H1 (cell line): ENCODE data around the gene ARHGDIG. TPM values are rescaled to one million over a fixed set of nuclear protein-coding genes. Genes with fewer than 3 reads are reported as not detected.

ENCODE experiments used
- CTCF ChIA-PET: fragments of 300-600 bp; sonication (Branson Sonifier 250); formaldehyde crosslinking; loops from one replicate; lab custom pipeline; 2021; ENCODE audit not compliant: partially characterized antibody; lab: Charles Lee
- POLR2A ChIA-PET: fragments of 300-600 bp; sonication (Branson Sonifier 250); formaldehyde crosslinking; loops from one replicate; lab custom pipeline; 2021; ENCODE audit warnings: inconsistent platforms; ENCODE audit not compliant: partially characterized antibody; lab: Charles Lee
- DNase-seq, 2 experiments: peaks; one replicate each; pipeline versions ENCODE4 v3.0.0 to v3.0.0-alpha.2; 2010 to 2022; ENCODE audit warnings: low spot score in 2 of 2, low read depth in 1 of 2, mixed read lengths in 1 of 2
- FAIRE-seq: peaks from 2 replicates; lab custom pipeline; 2011; peaks lifted over from hg19 to GRCh38; lab: Jason Lieb, UNC
- H2AFZ ChIP-seq: 2 replicates; pipeline ENCODE4 v1.8.1; 2012; ENCODE audit warnings: low read length, inconsistent platforms
- H2AK5ac ChIP-seq: 2 replicates; pipeline ENCODE4 v1.6.1; 2013; ENCODE audit warnings: low read depth, low read length
- H2BK120ac ChIP-seq: replicated peaks from 2 replicates; pipeline ENCODE3; 2013; ENCODE audit warnings: low read depth, low read length, inconsistent platforms
- H2BK12ac ChIP-seq: 2 replicates; pipeline ENCODE4 v1.6.1; 2013; ENCODE audit warnings: low read depth, low read length
- H2BK15ac ChIP-seq: 2 replicates; pipeline ENCODE4 v1.6.1; 2013; ENCODE audit warnings: low read length
- H2BK20ac ChIP-seq: 2 replicates; pipeline ENCODE4 v1.6.1; 2013; ENCODE audit warnings: low read length
- H2BK5ac ChIP-seq: 2 replicates; pipeline ENCODE4 v1.6.1; 2013; ENCODE audit warnings: low read depth, low read length
- H3K14ac ChIP-seq: 2 replicates; pipeline ENCODE4 v1.6.1; 2013; ENCODE audit warnings: inconsistent platforms; ENCODE audit not compliant: insufficient read length
- H3K18ac ChIP-seq: 2 replicates; pipeline ENCODE4 v1.6.1; 2013; ENCODE audit warnings: low read length; ENCODE audit errors: extremely low read depth
- H3K23ac ChIP-seq: 2 replicates; pipeline ENCODE4 v1.6.1; 2013; ENCODE audit warnings: inconsistent platforms; ENCODE audit not compliant: insufficient read length
- H3K23me2 ChIP-seq: 2 replicates; pipeline ENCODE4 v1.6.1; 2013; ENCODE audit warnings: low read depth, low read length
- H3K27ac ChIP-seq: 2 replicates; pipeline ENCODE4 v1.6.1; 2011; ENCODE audit warnings: low read depth, low read length, inconsistent platforms
- H3K27me3 ChIP-seq, 4 experiments: replicated peaks in 1 of 4; 1 replicate in 1 of 4; 2 replicates in 3 of 4; pipeline versions ENCODE4 v1.6.1 to v1.8.1; 2011 to 2013; ENCODE audit warnings: low read length in 3 of 4, mild to moderate bottlenecking in 3 of 4, inconsistent platforms in 2 of 4, mixed read lengths in 2 of 4, moderate library complexity in 1 of 4; ENCODE audit not compliant: control insufficient read depth in 3 of 4, insufficient read depth in 3 of 4; ENCODE audit errors: extremely low read depth in 1 of 4
- H3K36me3 ChIP-seq, 4 experiments: 2 replicates each; pipeline versions ENCODE4 v1.6.1 to v1.8.1; 2011 to 2013; ENCODE audit warnings: mild to moderate bottlenecking in 4 of 4, low read length in 3 of 4, moderate library complexity in 2 of 4, control low read depth in 1 of 4, inconsistent platforms in 1 of 4; ENCODE audit not compliant: insufficient read depth in 4 of 4, control insufficient read depth in 2 of 4
- H3K4ac ChIP-seq: replicated peaks from 2 replicates; pipeline ENCODE3; 2013; ENCODE audit warnings: low read length, low read depth, mixed read lengths, inconsistent platforms; ENCODE audit not compliant: insufficient read length
- H3K4me1 ChIP-seq, 4 experiments: replicated peaks in 1 of 4; 1 replicate in 1 of 4; 2 replicates in 3 of 4; pipeline versions ENCODE4 v1.6.1 to v1.8.1; 2011 to 2013; ENCODE audit warnings: low read length in 3 of 4, inconsistent platforms in 2 of 4, mixed read lengths in 1 of 4; ENCODE audit not compliant: insufficient read depth in 4 of 4, control insufficient read depth in 3 of 4
- H3K4me2 ChIP-seq, 2 experiments: 2 replicates each; pipeline versions ENCODE4 v1.6.1 to v1.8.1; 2011 to 2013; ENCODE audit warnings: low read depth in 2 of 2, low read length in 2 of 2, control low read depth in 1 of 2, inconsistent platforms in 1 of 2, mild to moderate bottlenecking in 1 of 2; ENCODE audit not compliant: insufficient read depth in 1 of 2
- H3K4me3 ChIP-seq, 4 experiments: fragments of 200-600, 300-600 bp in 1 of 4; sonication (generic), shearing (Covaris generic), sonication (Bioruptor Twin) in 1 of 4; 2 replicates each; pipeline versions ENCODE4 v1.5.1 to v1.8.1; 2011 to 2016; ENCODE audit warnings: low read length in 4 of 4, low read depth in 3 of 4, control low read depth in 2 of 4, inconsistent platforms in 2 of 4, mild to moderate bottlenecking in 2 of 4, mixed read lengths in 1 of 4, moderate library complexity in 1 of 4; ENCODE audit not compliant: insufficient read depth in 2 of 4; ENCODE audit errors: extremely low read depth in 1 of 4
- H3K56ac ChIP-seq: replicated peaks from 2 replicates; pipeline ENCODE3; 2013; ENCODE audit warnings: low read depth, mild to moderate bottlenecking, mixed read lengths, low read length, inconsistent platforms; ENCODE audit not compliant: insufficient read length
- H3K79me1 ChIP-seq: 2 replicates; pipeline ENCODE4 v1.6.1; 2013; ENCODE audit warnings: low read depth, low read length, control low read depth
- H3K79me2 ChIP-seq, 2 experiments: 2 replicates each; pipeline versions ENCODE4 v1.6.1 to v1.8.1; 2012 to 2013; ENCODE audit warnings: low read length in 2 of 2, mild to moderate bottlenecking in 2 of 2, inconsistent platforms in 1 of 2; ENCODE audit not compliant: insufficient read depth in 2 of 2, control insufficient read depth in 1 of 2
- H3K9ac ChIP-seq, 4 experiments: replicated peaks in 1 of 4; 1 replicate in 1 of 4; 2 replicates in 3 of 4; pipeline versions ENCODE4 v1.6.1 to v1.8.1; 2011 to 2013; ENCODE audit warnings: low read depth in 3 of 4, low read length in 3 of 4, control low read depth in 2 of 4, mild to moderate bottlenecking in 2 of 4, moderate library complexity in 2 of 4, inconsistent platforms in 1 of 4; ENCODE audit errors: extremely low read depth in 1 of 4
- H3K9me3 ChIP-seq, 2 experiments: 2 replicates each; pipeline versions ENCODE4 v1.6.1 to v1.8.1; 2012 to 2013; ENCODE audit warnings: mild to moderate bottlenecking in 2 of 2, moderate library complexity in 2 of 2, control low read depth in 1 of 2, inconsistent platforms in 1 of 2, low read depth in 1 of 2, low read length in 1 of 2, mixed read lengths in 1 of 2; ENCODE audit not compliant: insufficient read depth in 2 of 2
- H4K20me1 ChIP-seq, 2 experiments: replicated peaks in 1 of 2; 2 replicates each; pipeline versions ENCODE3 to v1.8.1; 2011 to 2013; ENCODE audit warnings: inconsistent platforms in 2 of 2, low read length in 2 of 2, mild to moderate bottlenecking in 1 of 2; ENCODE audit not compliant: insufficient read depth in 2 of 2, control insufficient read depth in 1 of 2
- H4K5ac ChIP-seq: 2 replicates; pipeline ENCODE4 v1.6.1; 2013; ENCODE audit warnings: low read length, low read depth, mixed read lengths, inconsistent platforms; ENCODE audit not compliant: insufficient read length
- H4K8ac ChIP-seq: 2 replicates; pipeline ENCODE4 v1.8.0; 2013; ENCODE audit warnings: mild to moderate bottlenecking, moderate library complexity, low read length, inconsistent platforms; ENCODE audit not compliant: insufficient read depth; ENCODE audit errors: extremely low read depth
- H4K91ac ChIP-seq: replicated peaks from 2 replicates; pipeline ENCODE3; 2013; ENCODE audit warnings: low read length, mixed read lengths, inconsistent platforms; ENCODE audit not compliant: insufficient read length
- BCL11A ChIP-seq, 2 experiments: IDR thresholded peaks; one replicate each; pipeline ENCODE4 v1.6.1; 2011; ENCODE audit warnings: low read depth in 2 of 2, low read length in 2 of 2, mild to moderate bottlenecking in 2 of 2
- CBX5 ChIP-seq: fragments of 300-800, 300-1000 bp; sonication (generic); IDR thresholded peaks from 2 replicates; pipeline ENCODE4 v1.7.1; 2016; ENCODE audit warnings: antibody characterized with exemption, low read length, low read depth
- KDM4A ChIP-seq: IDR thresholded peaks from one replicate; pipeline ENCODE4 v1.7.1; 2012; ENCODE audit warnings: low read depth, mild to moderate bottlenecking, moderate library complexity, low read length, inconsistent platforms; ENCODE audit not compliant: severe bottlenecking
- RBBP5 ChIP-seq: IDR thresholded peaks from 2 replicates; pipeline ENCODE4 v1.7.1; 2012; ENCODE audit warnings: low read depth, mild to moderate bottlenecking, inconsistent platforms, low read length, moderate library complexity, borderline replicate concordance
- SIRT6 ChIP-seq: IDR thresholded peaks from one replicate; pipeline ENCODE4 v1.7.1; 2012; ENCODE audit warnings: low read length, inconsistent platforms
- SIX5 ChIP-seq: IDR thresholded peaks from 2 replicates; pipeline ENCODE4 v1.6.1; 2011; ENCODE audit warnings: mild to moderate bottlenecking, low read depth, low read length
- SUZ12 ChIP-seq: fragments of 200-600 bp; sonication (generic); IDR thresholded peaks from 2 replicates; pipeline ENCODE4 v1.6.1; 2012; ENCODE audit warnings: mild to moderate bottlenecking, inconsistent platforms, low read length, moderate library complexity, mixed read lengths
- TEAD4 ChIP-seq: IDR thresholded peaks from 2 replicates; pipeline ENCODE4 v1.6.1; 2012; ENCODE audit warnings: low read depth, low read length, inconsistent platforms, mixed read lengths
- WGBS, 2 experiments: shearing (Covaris generic) in 1 of 2; methylation state at CpG; one replicate each; pipeline versions ENCODE4 v1.1.6 to v1.1.7; 2013 to 2015; ENCODE audit warnings: low lambda C conversion rate in 2 of 2, mixed read lengths in 2 of 2, inconsistent platforms in 1 of 2, low coverage in 1 of 2, missing lambda C conversion rate in 1 of 2; ENCODE audit not compliant: insufficient replicate concordance in 2 of 2, insufficient coverage in 1 of 2, insufficient read length in 1 of 2; ENCODE audit errors: extremely low coverage in 1 of 2, missing lambda C conversion rate in 1 of 2; 5-methylcytosine and 5-hydroxymethylcytosine counted together
- polyA plus RNA-seq, 7 experiments: library from polyadenylated mRNA; depleted of rRNA in 3 of 7; stranded (reverse) in 5 of 7; unstranded in 2 of 7; fragments of >200 nt in 5 of 7; fragments of 200-250 nt in 2 of 7; gene quantifications; 1 replicate in 5 of 7; 2 replicates in 1 of 7; 4 replicates in 1 of 7; pipeline versions ENCODE4 v1.2.1 to v1.2.3, GENCODE V29; 2011 to 2013; ENCODE audit warnings: missing spikeins in 2 of 7, mixed read lengths in 2 of 7
- total RNA-seq: library from RNA; stranded (reverse); fragmentation: NEBNext Ultra II Directional; extraction: Animal tissue kit (Norgen Biotek cat#: 25700); gene quantifications from 2 replicates; pipeline ENCODE4 v1.2.1, GENCODE V29; 2021

ARHGDIG gene
- total and polyA plus RNA-seq, 2 of the 8 experiments (the other 6 are each of a cell fraction or from before 2014, with no cell fraction given), result 1.2 to 2.9 TPM

DNA sequence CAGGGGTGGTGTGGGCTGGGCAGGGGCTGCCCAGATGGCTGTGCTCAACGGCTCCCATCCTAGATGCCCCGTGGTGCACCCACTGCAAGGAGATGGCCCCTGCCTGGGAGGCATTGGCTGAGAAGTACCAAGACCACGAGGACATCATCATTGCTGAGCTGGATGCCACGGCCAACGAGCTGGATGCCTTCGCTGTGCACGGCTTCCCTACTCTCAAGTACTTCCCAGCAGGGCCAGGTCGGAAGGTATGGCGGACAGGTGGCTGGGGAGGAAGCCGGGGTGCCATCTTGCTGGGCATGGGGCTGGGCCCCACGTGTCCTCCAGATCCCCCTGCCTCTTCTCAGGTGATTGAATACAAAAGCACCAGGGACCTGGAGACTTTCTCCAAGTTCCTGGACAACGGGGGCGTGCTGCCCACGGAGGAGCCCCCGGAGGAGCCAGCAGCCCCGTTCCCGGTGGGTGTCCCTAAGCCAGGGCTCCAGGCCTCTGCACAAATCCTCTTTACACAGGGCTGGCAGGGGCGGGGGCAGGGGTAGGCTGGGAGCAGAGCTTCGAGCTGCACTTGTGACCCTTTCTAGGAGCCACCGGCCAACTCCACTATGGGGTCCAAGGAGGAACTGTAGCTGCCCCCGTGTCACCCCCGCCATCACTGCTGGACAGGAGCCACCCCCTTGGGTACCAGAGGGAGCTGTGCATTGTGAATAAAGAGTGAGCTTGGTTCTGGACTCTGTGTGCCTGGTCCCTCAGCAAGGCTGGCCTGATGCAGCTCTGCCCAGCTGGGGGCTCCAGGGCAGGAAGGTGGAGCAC lies 6.3 kb downstream of the ARHGDIG start:
- no peak overlapping the region for H3K9ac ChIP-seq
- no peak overlapping the region; the same call in 1 of the 2 replicates for H2BK5ac ChIP-seq
- no peak for FAIRE-seq
- H3K27me3 ChIP-seq, result peaks cover 0 to 3% (median 0%) of the 10 kb centered on the region in 4 experiments; a peak in 3 of 7 replicates
- H3K4me2 ChIP-seq, result no peak overlapping the region
- no peak overlapping the region for H3K56ac ChIP-seq
- no peaks in the 10 kb centered on the region for H3K79me2 ChIP-seq
- H4K91ac ChIP-seq, result no peak overlapping the region
- no peak for TF ChIP-seq BCL11A (IDR thresholded peaks at IDR 0.05; ENCODE audit: low read depth in 2 of 2, low read length in 2 of 2)
- TF ChIP-seq CBX5, result no peak
- TF ChIP-seq SUZ12, result no peak
- TF ChIP-seq RBBP5, result no peak
- no peak for TF ChIP-seq TEAD4
- no peak for TF ChIP-seq KDM4A
- TF ChIP-seq SIX5, result no peak
- no peak for TF ChIP-seq SIRT6
- H2AK5ac ChIP-seq, result no peak overlapping the region
- H2BK120ac ChIP-seq, result no peak overlapping the region
- no peak overlapping the region for H2BK15ac ChIP-seq
- no peak overlapping the region for H3K4me3 ChIP-seq
- WGBS, 2 experiments, result 84% methylated on average over 17 of the region's 22 CpGs; no CpG with 5 or more reads in 1 of the 2 experiments
- H3K79me1 ChIP-seq, result no peaks in the 10 kb centered on the region; the same call in 1 of the 2 replicates
- no peak overlapping the region for H3K23ac ChIP-seq
- no peak overlapping the region for H3K4ac ChIP-seq
- no peak overlapping the region for H3K14ac ChIP-seq
- CTCF ChIA-PET, result interaction anchor here (1.5 kb wide), 1 partner anchor 10 kb away, joined by 3 read pairs; no protein-coding TSS in a partner anchor
- peaks cover 0 to 6% of the 10 kb centered on the region in 2 experiments for H4K20me1 ChIP-seq
- H4K8ac ChIP-seq, result no peak overlapping the region
- peaks cover 5 to 16% (median 7%) of the 10 kb centered on the region in 4 experiments; a peak in 6 of 8 replicates for H3K36me3 ChIP-seq
- peaks cover 0 to 5% of the 10 kb centered on the region in 2 experiments; a peak in 1 of 4 replicates for H3K9me3 ChIP-seq
- POLR2A ChIA-PET, result interaction anchor here (1.4 to 1.8 kb wide), 2 partner anchors 18 to 52 kb away, joined by 4 read pairs; no protein-coding TSS in a partner anchor
- H2BK12ac ChIP-seq, result no peak overlapping the region
- no peak overlapping the region for H2AFZ ChIP-seq
- no peaks in the 10 kb centered on the region for H3K23me2 ChIP-seq
- H2BK20ac ChIP-seq, result no peak overlapping the region
- no peak overlapping the region for H3K27ac ChIP-seq
- no peaks in the 10 kb centered on the region for H3K4me1 ChIP-seq
- no peak overlapping the region for H4K5ac ChIP-seq
- no peak overlapping the region for H3K18ac ChIP-seq
- no peak for DNase-seq
